Measurements from ENCODE around the gene BAIAP2.

DNA sequence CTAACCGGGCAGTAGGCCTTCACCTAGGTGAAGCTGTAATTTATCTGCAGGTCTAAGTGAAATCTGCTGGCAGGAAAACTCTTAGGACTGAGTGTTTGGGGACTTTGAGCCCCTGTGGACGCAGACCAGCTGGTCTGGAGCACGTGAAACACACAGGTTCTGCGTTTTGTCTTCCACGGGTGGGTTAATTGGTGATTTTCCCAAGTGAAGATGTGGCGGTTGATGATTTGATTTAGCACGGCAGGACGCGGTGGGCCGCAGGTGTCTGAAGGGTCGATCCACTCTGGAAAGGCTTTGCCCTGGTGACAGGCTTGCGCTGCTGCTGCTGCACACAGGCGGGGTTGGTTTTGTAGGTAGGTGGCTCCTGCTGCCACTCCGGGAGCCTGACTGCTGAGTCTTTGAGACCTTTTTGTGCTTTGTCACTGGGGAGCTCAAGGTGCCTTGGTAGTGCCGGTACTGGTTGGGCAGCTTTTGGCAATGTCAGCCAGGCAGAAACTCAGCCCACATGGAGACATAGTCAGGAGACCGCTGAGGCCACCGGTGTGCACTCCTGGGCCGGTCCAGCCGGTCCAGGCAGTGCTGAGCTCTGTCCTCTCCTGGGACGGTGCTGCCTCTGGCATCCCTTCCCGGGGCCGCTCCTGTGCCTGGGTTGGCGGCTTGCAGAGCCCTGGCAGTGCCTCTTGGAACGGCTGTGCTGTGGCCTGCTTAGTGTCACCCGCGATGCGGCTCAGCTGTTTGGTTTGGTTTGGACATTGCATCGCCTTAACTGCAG, 2.3 kb downstream of the BAIAP2 start:
- TF ChIP-seq, protein P1, sequence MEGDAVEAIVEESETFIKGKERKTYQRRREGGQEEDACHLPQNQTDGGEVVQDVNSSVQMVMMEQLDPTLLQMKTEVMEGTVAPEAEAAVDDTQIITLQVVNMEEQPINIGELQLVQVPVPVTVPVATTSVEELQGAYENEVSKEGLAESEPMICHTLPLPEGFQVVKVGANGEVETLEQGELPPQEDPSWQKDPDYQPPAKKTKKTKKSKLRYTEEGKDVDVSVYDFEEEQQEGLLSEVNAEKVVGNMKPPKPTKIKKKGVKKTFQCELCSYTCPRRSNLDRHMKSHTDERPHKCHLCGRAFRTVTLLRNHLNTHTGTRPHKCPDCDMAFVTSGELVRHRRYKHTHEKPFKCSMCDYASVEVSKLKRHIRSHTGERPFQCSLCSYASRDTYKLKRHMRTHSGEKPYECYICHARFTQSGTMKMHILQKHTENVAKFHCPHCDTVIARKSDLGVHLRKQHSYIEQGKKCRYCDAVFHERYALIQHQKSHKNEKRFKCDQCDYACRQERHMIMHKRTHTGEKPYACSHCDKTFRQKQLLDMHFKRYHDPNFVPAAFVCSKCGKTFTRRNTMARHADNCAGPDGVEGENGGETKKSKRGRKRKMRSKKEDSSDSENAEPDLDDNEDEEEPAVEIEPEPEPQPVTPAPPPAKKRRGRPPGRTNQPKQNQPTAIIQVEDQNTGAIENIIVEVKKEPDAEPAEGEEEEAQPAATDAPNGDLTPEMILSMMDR (IDR thresholded peaks at IDR 0.05 in 4 of 5, conservative IDR thresholded peaks at IDR 0.05 in 1 of 5) = no peak
- no peak for TF ChIP-seq POLR2A (IDR thresholded peaks at IDR 0.05)

Measured in gastrocnemius medialis (tissue), 4 donors.